Neural cell (in vitro differentiated cells): ENCODE data around the gene SLC7A8. TPM values are rescaled to one million over a fixed set of nuclear protein-coding genes. Genes with fewer than 3 reads are reported as not detected.

Experiments
- H2AFZ ChIP-seq: fragments of 200-600, 300-800 bp; sonication (generic), shearing (Covaris generic); 2 replicates; pipeline ENCODE4 v1.6.0; 2014; ENCODE audit warnings: low read depth, mild to moderate bottlenecking, antibody characterized with exemption, low read length, moderate library complexity
- H3F3A ChIP-seq: fragments of 200-600 bp; shearing (Covaris generic); 2 replicates; pipeline ENCODE4 v1.6.1; 2016; ENCODE audit warnings: mild to moderate bottlenecking, moderate library complexity, mixed read lengths, antibody characterized with exemption, low read length; ENCODE audit not compliant: insufficient read depth, poor library complexity, severe bottlenecking
- H3K27ac ChIP-seq: fragments of 200-600, 300-800 bp; sonication (generic), shearing (Covaris generic); 2 replicates; pipeline ENCODE4 v1.5.1; 2014; ENCODE audit warnings: mild to moderate bottlenecking, low read length, moderate library complexity
- H3K27me3 ChIP-seq: fragments of 300-800, 200-600 bp; sonication (generic), shearing (Covaris generic); 2 replicates; pipeline ENCODE4 v1.6.0; 2014; ENCODE audit warnings: mild to moderate bottlenecking, low read depth, low read length, moderate library complexity; ENCODE audit not compliant: insufficient read depth
- H3K36me3 ChIP-seq: fragments of 300-800, 200-600 bp; sonication (generic), shearing (Covaris generic); 2 replicates; pipeline ENCODE4 v1.5.1; 2014; ENCODE audit warnings: mild to moderate bottlenecking, antibody characterized with exemption, low read length, moderate library complexity; ENCODE audit not compliant: insufficient read depth
- H3K4me2 ChIP-seq: fragments of 300-800, 200-600 bp; sonication (generic), shearing (Covaris generic); 2 replicates; pipeline ENCODE4 v1.6.0; 2014; ENCODE audit warnings: mild to moderate bottlenecking, low read length
- H3K4me3 ChIP-seq: fragments of 300-800, 200-600 bp; sonication (generic), shearing (Covaris generic); 2 replicates; pipeline ENCODE4 v1.5.1; 2014; ENCODE audit warnings: mild to moderate bottlenecking, low read length, moderate library complexity
- H3K79me2 ChIP-seq: fragments of 200-600 bp; shearing (Covaris generic); replicated peaks from 2 replicates; pipeline ENCODE4 v1.6.0; 2014; ENCODE audit warnings: mild to moderate bottlenecking, low read length, moderate library complexity; ENCODE audit not compliant: insufficient read depth
- H3K9ac ChIP-seq: fragments of 300-800, 200-600 bp; sonication (generic), shearing (Covaris generic); 2 replicates; pipeline ENCODE4 v1.6.1; 2016; ENCODE audit warnings: mild to moderate bottlenecking, low read length, mixed read lengths
- H3K9me2 ChIP-seq: fragments of 200-600 bp; shearing (Covaris generic); 2 replicates; pipeline ENCODE4 v1.6.1; 2016; ENCODE audit warnings: mild to moderate bottlenecking, low read length, mixed read lengths; ENCODE audit not compliant: insufficient read depth
- H3K9me3 ChIP-seq: fragments of 200-600, 300-800 bp; sonication (generic), shearing (Covaris generic); 2 replicates; pipeline ENCODE4 v1.6.1; 2016; ENCODE audit warnings: mild to moderate bottlenecking, mixed run types, low read length, moderate library complexity, mixed read lengths
- H4K20me1 ChIP-seq: fragments of 200-600 bp; shearing (Covaris generic); 2 replicates; pipeline ENCODE4 v1.6.1; 2016; ENCODE audit warnings: mild to moderate bottlenecking, mixed run types; ENCODE audit not compliant: insufficient read depth
- EP300 ChIP-seq: fragments of 450-650 bp; conservative IDR thresholded peaks from 2 replicates; pipeline ENCODE4 v1.6.1; 2014; ENCODE audit warnings: antibody characterized with exemption, mild to moderate bottlenecking, moderate library complexity; ENCODE audit not compliant: poor library complexity, severe bottlenecking
- EZH2 ChIP-seq: fragments of 200-600, 300-800 bp; shearing (Covaris generic), sonication (generic); IDR thresholded peaks from 2 replicates; pipeline ENCODE4 v1.6.1; 2014; ENCODE audit warnings: antibody characterized with exemption, low read length, borderline replicate concordance, mild to moderate bottlenecking; ENCODE audit not compliant: insufficient read depth, poor library complexity, severe bottlenecking
- MXI1 ChIP-seq: fragments of 450-650 bp; conservative IDR thresholded peaks from 2 replicates; pipeline ENCODE4 v1.6.1; 2014; ENCODE audit warnings: antibody characterized with exemption, mild to moderate bottlenecking; ENCODE audit not compliant: poor library complexity, severe bottlenecking
- POLR2AphosphoS5 ChIP-seq: IDR thresholded peaks from 2 replicates; pipeline ENCODE4 v1.6.1; 2012
- RAD21 ChIP-seq: fragments of 450-650 bp; conservative IDR thresholded peaks from 2 replicates; pipeline ENCODE4 v1.6.1; 2014; ENCODE audit warnings: antibody characterized with exemption, mild to moderate bottlenecking, moderate library complexity
- REST ChIP-seq: IDR thresholded peaks from 2 replicates; pipeline ENCODE4 v1.6.1; 2012; ENCODE audit warnings: borderline replicate concordance
- SMC3 ChIP-seq: fragments of 450-650 bp; conservative IDR thresholded peaks from 2 replicates; pipeline ENCODE4 v1.6.1; 2014; ENCODE audit warnings: antibody characterized with exemption, mild to moderate bottlenecking, moderate library complexity; ENCODE audit not compliant: poor library complexity
- TAF1 ChIP-seq: IDR thresholded peaks from 2 replicates; pipeline ENCODE4 v1.6.1; 2012; ENCODE audit warnings: low read depth
- polyA plus RNA-seq: library from polyadenylated mRNA; depleted of rRNA; stranded (reverse); fragments of >200 nt; gene quantifications from 2 replicates; pipeline ENCODE4 v1.2.3, GENCODE V29; 2014
- TF ChIP-seq, protein P1 (sequence below): fragments of 450-650 bp; IDR thresholded peaks from 2 replicates; pipeline ENCODE4 v1.5.1; 2014; ENCODE audit warnings: antibody characterized with exemption, mild to moderate bottlenecking, moderate library complexity; ENCODE audit not compliant: poor library complexity, severe bottlenecking

SLC7A8 gene
- polyA plus RNA-seq, 1 donor from 2014 or later = 0.21 TPM

DNA sequence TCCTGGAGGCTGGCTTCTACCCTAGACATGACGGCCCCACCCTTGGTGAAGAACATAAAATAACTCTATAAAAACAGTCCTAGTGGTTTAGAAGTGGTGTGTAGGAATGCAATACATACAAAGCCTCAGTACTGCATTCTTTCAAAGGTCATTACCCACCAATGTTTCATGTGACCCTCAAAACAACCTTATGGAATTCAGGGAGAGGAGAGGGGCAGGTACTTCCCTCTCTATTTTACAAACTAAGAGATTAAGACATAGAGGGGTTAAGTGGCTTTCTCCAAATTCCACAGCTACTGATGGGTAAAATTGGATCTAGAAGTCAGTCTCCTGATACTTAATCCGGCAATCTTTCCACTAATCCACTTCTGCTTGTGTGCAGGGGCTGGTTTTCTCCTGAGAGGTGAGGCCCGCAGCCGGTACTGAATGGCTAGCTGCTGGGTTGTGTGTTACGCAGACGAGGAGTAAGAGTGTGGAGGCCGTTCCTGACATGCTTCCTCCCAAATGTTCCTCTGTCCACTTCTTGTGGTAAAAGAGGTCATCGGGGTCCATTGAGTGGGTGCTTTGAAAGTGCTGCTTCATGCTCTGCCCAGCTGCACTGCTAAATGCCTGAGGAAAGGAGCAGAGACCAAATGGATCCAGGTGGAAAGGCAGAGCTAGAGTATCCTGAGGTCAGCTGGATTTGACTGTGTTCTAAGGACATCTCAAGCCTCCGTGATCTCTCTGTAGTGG, 16.2 kb downstream of the SLC7A8 start:
- Histone ChIP-seq H3F3A (no peaks in the 10 kb centered on the region), H3K9me3 (no peaks in the 10 kb centered on the region), H3K27me3 (no peaks in the 10 kb centered on the region), H3K27ac (no peak overlapping the region), H3K4me3 (no peak overlapping the region), H3K9ac (no peak overlapping the region), H4K20me1 (no peaks in the 10 kb centered on the region), H3K79me2 (no peaks in the 10 kb centered on the region), H3K4me2 (no peak overlapping the region), H3K9me2 (no peaks in the 10 kb centered on the region), H3K36me3 (no peaks in the 10 kb centered on the region), H2AFZ (no peak overlapping the region)
- TF ChIP-seq, protein P1, sequence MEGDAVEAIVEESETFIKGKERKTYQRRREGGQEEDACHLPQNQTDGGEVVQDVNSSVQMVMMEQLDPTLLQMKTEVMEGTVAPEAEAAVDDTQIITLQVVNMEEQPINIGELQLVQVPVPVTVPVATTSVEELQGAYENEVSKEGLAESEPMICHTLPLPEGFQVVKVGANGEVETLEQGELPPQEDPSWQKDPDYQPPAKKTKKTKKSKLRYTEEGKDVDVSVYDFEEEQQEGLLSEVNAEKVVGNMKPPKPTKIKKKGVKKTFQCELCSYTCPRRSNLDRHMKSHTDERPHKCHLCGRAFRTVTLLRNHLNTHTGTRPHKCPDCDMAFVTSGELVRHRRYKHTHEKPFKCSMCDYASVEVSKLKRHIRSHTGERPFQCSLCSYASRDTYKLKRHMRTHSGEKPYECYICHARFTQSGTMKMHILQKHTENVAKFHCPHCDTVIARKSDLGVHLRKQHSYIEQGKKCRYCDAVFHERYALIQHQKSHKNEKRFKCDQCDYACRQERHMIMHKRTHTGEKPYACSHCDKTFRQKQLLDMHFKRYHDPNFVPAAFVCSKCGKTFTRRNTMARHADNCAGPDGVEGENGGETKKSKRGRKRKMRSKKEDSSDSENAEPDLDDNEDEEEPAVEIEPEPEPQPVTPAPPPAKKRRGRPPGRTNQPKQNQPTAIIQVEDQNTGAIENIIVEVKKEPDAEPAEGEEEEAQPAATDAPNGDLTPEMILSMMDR = no peak
- TF ChIP-seq MXI1 (no peak), TAF1 (no peak), RAD21 (no peak), SMC3 (no peak), REST (no peak), EZH2 (no peak), POLR2AphosphoS5 (no peak)

- Histone ChIP-seq H3F3A (no peaks in the 10 kb centered on the region), H3K27ac (no peak overlapping the region), H3K9ac (no peak overlapping the region), H3K4me3 (no peak overlapping the region), H3K36me3 (no peaks in the 10 kb centered on the region), H4K20me1 (no peaks in the 10 kb centered on the region), H3K9me3 (no peaks in the 10 kb centered on the region), H3K9me2 (no peaks in the 10 kb centered on the region), H3K27me3 (no peaks in the 10 kb centered on the region), H2AFZ (no peak overlapping the region), H3K79me2 (no peaks in the 10 kb centered on the region), H3K4me2 (no peak overlapping the region)
- TF ChIP-seq SMC3 (no peak), EP300 (no peak), EZH2 (no peak), REST (no peak), RAD21 (no peak), POLR2AphosphoS5 (no peak), MXI1 (no peak), TAF1 (no peak)
- TF ChIP-seq, protein P1 = no peak
Measured at GRCh38 chr14:23164949-23165348, 18.5 kb downstream of the SLC7A8 start.
